Activated gamma-delta T cell treated with Interleukin-2 at 50 U/mL for 16 hours (primary cell): Measurements from ENCODE around the gene TPM1.

ENCODE experiments used
- DNase-seq: peaks from one replicate; pipeline ENCODE4 v3.0.0-alpha.2; 2020

Gene TPM1

DNA sequence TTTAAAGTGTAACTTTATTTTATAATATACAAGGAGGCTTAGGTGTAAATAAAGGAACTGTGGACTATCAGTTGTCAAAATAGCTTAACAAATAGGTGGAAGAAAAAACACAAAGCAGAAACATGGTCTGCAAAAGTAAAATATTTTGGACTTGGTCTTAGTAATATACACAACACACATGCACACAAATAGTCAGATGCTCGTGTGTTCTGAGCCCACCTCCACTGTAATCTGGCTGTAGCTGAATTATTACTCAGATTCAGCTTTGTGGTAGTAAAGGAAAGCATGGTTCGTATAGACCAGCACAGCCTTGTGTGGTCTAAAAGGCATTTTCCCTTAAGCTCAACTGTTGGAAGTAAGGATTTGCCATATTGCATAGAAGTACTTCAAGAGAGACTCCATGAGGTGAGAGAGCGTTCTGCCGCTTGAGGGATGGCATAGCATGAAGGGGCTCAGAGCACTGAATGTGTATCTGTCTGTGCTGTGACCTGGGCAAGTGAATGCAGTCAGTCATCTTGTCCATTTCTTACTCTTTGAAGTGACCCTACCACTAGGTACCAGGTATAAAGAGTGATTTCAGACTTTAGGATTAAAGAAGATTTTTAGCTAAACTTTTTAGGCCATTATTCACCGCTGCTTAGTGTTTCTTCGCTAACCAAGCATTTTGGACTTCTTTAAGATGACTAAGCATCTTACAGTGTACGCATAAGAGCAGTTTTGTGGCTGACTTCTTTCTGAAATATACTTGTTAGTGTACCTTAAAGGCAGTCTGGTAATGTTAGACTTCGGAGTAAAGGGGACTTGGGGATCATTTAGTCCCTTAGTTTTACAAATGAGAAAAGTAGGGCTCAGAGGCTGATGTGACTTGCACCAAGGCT is 15.2 kb downstream of the TPM1 start:
- no peak for DNase-seq

DNA sequence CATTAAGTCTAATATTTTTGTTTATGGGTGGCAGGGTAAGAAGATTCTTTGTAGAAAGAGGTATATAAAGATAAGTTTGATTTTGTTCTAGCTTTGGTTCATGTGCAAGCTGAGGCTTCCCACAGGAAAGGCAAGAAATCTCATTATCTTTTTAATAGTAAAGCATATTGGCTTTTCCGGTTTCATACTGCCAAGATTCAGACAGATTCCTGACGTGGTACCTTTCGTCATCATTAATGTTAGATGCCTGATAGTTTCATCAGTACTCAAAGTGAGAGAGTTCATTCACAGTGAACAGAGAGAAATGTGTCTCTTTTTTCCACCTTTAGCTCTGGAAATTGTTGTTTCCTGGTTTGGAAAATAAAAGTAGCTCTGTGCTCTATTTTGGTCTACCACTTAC is 16.5 kb downstream of the TPM1 start:
- DNase-seq, result no peak

DNA sequence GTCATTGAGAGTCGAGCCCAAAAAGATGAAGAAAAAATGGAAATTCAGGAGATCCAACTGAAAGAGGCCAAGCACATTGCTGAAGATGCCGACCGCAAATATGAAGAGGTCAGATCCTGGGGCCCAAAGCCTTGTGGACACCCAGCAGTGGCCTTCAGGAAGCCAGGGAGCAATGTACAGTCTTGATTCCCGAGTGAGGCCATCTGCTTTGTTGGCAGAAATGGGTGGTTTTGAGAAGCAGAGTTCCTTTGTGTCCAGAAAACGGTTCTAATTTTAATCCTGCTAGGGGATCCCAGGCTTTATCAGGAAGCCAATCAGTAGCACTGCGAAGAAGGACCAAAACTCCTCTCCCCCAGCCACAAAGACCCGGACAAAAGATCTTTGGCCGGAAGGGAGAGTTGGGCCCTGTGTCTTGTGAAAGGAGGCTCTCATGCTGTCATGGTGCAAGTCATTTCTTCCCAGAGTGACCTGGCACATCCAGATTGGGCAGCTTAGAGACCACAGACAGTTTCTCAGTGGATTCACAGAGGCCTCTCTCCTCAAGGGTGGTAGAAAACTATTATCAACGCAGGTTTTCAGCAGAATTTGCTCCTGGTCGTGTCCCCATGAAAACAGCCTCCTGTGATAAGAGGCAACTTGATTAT is 17.1 kb downstream of the TPM1 start:
- DNase-seq, result no peak

DNA sequence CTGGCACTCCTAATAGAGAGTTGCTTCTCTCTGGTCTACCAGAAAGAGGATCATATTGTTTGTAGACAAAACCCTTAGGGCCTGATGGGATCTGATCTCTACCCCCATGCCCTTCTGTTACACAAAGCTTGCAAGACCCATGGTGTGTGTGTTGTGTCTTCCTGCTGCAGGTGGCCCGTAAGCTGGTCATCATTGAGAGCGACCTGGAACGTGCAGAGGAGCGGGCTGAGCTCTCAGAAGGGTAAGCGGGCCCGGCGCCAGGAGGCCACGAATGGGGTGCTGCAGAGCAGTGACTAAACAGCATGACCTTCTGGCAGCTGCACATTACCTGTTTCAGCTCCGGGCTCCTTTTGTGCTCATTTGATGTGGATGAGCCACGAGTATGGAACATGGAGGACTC is 18.2 kb downstream of the TPM1 start:
- DNase-seq, result no peak

DNA sequence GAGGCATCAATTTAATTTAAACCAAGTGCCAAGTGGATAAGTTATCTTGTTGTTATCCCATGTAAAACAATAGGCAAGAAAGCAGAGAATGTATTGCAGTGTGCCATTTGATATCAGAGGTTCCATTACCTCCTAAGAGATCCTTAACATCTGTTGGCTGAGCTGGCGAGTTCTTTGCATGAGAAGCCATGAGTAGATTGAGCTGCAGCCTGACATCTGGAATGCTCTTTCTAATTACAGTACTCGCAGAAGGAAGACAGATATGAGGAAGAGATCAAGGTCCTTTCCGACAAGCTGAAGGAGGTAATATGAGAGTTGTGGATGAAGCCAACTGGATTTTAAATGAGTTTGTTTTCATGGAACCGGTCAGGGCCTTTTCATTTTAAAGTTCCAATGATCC is 19.4 kb downstream of the TPM1 start:
- DNase-seq, result no peak

DNA sequence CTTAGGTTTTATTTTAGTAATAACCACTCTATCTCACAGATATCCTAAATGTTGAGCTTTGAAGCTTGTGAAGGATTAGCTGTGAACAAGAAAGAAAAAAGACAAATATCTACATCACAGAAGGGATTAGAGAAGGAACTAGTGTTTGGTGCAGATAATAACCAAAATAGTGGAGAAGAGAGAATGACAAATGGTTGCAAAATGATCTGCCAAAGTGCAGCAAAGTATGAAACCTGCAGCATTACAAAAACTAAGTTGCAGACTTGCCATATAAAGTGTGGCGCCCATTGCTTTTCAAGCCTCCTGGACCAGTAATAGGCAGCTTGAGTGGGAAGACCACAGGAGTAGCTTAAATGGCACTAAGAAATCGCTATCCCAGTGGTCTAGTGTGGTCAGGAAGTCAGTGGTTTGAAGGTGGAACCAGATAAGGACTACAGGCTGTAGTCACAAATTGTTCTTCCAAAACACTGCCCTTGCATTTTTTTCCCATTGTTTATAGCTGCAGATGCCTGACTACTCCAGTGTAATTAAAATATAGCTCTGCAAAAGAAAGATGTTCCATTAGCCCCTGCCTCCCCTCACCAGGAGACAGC is 20.7 kb downstream of the TPM1 start:
- DNase-seq, result no peak

DNA sequence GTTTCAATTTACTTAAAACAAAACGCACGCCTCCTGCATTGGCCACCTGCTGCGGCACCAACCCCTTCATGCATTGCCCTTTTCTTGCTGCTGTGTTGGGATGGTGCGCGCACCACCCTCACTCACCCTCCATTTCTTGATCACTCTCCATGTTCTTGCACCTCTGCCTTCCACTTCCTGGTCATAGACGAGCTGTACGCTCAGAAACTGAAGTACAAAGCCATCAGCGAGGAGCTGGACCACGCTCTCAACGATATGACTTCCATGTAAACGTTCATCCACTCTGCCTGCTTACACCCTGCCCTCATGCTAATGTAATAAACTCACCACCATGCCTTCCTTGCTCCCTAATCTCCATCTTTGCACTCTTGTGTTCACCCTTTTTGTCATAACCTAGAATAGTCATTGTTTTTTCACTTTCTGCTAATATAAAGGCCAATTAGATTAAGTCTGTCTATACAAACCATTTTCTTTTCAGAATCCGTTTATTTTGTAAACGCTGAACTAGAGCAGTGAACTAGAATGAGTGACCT is 21.4 kb downstream of the TPM1 start:
- DNase-seq, result no peak

DNA sequence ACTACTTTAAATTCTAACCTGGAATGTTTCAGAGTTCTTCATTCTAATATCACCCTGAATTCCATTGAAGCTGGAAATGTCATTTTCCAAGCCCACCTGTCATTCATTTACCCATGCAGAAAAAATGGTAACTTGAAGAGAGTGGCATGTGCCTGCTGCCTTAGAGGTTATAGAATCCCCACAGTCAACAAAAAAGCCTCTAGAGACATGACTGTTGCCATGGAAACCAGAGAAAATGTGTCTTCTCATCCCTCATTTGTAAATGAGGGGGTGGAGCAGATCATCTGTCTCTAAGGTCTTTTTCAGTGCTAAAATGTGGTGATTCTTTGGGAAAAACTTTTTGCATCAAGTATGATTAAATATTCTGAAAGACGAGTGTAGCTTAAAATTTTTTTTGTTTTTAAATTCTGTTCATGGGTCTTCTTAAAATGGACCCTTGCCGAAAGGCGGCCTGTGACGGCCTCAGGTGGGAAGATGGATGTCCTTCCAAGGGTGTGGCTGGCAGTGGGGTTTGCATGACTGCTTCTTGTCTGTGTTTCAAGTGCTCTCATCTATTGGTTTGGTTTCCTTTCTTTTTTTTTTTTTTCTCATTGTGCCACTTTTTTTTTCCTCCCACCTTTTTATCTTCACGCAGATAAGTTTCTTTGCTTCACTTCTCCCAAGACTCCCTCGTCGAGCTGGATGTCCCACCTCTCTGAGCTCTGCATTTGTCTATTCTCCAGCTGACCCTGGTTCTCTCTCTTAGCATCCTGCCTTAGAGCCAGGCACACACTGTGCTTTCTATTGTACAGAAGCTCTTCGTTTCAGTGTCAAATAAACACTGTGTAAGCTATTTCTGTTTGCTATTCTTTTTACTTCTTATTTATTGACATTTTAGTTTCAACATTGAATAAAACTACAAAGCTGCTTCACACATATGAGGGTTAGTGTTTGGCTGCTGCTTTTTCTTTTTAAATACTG is 23.0 kb downstream of the TPM1 start:
- no peak for DNase-seq

DNA sequence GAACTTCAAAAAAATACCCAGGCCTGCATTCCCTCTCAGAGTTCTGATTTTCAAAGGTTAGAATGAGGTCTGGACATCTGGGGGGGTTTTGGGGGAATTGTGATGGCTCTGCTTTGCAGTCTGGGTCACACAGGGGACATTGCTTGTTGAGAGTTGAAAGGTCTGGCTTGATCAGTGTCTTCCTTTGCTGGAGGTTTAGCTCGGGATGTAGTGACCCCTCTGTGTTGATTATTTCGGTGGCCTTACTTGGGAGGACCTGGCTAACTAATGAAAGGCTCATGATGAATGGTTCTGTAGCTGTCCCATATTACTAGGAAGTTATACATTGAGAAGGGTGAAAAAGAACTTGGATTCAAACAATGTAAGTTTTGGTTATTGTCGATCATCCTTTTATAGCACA is 23.7 kb downstream of the TPM1 start:
- no peak for DNase-seq

DNA sequence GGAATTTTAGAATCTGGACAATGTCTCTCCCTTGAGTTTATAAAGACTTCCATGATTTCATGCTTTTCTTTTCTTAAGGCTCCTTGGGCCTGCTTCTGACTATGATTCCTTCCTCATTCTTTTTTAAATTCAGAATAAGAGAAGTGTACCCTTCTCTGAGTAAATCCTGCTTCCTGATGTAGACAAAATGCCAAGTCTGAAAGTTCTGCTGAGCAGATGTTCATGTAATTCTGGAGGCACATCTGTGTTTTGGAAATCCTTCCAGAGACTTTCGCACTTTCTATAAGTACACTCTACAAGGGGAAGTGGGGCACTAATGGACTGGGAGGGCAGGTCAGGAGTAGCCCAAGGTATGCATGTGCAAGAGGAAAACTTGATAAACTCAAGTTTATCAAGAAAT is 24.8 kb downstream of the TPM1 start:
- DNase-seq, result no peak

DNA sequence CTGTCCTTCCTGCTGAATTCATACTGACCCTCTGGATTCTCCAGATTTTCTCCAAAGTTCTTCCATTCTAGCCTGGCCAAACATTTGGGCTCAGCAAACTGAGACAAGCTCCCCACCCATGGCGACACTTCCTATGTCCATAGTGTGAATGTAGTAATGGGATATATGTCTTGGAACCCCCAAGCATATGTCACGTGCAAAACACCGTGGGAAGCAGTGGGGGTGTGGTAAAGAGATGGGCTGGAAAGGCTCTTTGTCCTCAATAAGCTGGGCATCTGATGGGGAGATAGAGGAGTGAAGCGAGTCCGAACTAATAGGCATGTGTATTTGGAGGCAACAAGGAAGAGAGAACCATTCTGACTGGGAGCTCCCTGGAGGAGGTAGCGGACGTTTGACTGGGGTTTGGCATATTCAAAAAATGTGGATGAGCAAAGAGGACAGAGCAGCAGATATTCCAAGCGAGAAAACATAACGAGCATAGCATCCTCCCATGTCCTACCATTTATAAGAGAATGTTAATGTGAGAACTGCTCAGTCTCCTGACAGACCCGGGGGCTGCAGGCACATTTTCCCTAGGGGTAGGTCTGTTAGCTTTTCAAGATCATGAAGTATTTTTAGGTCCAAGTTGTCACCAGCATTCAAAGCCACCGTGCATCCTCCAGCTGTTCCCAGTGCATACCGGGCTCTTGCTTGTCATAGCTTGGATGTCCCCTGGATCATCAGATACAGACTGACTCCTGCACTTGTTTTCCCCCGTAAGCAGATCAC is 25.6 kb downstream of the TPM1 start:
- DNase-seq, result no peak

DNA sequence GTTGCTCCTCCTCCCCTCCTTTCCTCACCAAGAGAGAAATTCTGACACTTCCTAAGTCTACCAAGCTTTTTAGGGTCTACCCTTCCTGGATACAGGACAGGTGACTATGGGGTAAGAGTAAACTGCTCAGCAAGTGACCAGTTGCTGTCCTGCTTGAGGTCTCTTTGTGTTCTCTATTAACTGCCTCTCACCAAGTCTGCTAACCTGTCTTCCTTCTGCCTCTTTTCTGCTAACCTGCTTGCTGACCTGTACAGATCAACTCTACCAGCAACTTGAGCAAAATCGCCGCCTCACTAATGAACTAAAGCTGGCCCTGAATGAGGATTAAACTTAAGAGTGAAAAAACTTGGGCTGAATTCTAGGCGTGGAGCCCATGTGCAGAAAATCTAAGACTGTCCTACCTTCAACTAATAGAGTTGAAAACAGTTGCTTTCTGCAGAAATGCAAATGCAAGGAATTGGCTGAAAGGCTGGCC is 27.1 kb downstream of the TPM1 start:
- DNase-seq, result no peak

DNA sequence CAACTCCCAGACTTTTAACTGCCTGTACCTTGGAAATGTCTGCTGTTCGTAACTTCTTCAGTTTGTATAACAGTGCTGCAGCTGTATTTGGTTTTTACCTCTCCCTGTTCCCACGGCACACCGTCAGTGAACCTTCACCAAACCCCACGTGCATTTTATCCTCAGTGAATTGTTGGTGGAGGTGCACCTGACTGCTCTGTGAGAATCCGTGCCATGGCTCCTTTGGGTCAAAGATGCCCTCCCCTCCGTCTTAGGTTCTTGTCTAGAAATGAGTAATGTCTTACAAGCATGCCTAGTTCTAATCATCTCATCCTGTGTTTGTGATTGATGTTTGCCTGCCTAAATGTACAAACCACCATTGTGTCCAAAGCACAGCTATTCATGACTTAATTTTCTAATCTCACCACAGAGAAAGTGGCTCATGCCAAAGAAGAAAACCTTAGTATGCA is 28.2 kb downstream of the TPM1 start:
- DNase-seq, result no peak

DNA sequence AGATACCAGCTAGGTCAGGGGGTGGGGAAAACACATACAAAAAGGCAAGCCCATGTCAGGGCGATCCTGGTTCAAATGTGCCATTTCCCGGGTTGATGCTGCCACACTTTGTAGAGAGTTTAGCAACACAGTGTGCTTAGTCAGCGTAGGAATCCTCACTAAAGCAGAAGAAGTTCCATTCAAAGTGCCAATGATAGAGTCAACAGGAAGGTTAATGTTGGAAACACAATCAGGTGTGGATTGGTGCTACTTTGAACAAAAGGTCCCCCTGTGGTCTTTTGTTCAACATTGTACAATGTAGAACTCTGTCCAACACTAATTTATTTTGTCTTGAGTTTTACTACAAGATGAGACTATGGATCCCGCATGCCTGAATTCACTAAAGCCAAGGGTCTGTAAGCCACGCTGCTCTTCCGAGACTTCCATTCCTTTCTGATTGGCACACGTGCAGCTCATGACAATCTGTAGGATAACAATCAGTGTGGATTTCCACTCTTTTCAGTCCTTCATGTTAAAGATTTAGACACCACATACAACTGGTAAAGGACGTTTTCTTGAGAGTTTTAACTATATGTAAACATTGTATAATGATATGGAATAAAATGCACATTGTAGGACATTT is 28.9 kb downstream of the TPM1 start:
- DNase-seq, result no peak

DNA sequence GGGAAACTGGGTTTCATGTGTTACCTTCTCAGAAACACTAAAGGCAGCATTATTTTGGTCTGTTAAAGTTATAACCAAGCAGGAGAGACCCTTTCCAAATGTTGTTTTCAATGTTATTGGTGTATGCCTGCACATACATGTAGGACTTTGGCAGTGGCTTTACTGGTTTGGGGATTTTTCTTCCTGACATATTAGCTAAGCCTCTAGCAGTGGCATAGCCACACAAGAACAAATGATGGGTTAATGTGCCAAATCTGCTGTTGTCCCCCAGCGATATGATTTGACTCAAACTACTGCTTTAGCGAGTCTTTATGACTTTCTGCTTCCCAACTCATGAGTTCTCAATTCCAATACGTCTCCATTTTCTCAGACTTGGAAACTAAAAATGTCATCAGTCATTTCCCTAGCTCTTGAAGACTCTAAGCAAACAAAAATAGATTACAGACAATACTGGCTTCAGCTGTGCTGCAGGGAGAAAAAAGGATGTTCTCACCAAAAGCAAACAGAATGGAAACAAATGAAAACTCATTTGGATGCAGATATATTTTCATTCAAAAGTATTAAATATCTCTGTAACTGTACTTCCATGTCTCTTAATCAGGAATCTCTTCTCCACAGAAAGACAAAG is 29.6 kb downstream of the TPM1 start:
- DNase-seq, result no peak

DNA sequence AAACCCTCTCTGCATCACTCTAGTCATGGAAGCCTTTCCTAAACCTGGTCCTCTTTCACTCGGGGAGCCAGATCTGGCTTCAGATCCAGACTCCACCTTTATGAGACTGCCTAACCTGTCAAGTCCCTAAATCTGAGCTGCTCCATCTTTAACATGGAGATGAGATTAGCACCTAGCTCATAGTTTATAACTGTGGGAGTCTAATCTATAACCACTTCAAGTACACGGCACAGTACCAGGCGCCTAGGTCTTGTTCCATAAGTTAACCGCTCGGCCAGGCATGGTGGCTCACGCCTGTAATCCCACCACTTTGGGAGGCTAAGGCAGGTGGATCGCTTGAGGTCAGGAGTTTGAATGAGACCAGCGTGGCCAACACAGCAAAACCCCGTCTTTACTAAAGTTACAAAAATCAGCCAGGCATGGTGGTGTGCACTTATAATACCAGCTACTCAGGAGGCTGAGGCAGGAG is 30.3 kb downstream of the TPM1 start:
- no peak for DNase-seq

DNA sequence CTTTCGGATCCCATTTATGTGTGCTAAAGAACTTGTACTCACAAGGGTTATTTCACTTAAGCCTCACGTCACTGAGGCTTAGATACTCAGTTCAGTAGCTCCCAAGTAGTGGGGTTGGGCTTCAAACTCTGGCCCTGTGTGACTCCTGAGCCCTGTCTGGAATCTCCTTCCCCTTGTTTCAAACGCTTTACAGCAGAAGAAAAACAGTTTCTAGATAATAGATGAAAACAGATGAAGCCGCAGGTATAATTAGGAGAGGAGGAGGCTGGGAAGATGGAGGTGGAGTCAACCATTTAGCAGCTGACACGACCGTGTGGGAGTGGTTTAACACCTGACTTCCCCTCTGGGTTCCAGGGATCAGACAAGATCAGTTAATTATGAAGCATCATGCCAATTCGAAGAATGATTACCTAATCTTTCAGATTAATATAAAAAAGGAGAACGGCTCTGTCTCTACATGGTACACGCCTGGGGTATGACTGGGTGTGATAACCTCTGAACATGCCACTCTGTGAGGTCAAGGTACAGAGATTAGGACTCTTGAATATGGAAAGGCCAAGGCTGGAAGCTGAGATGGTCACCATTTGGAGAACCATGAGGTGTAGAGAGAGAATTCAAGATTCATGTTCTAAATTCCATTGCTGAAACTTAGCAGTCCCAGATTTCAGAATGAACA is 31.1 kb downstream of the TPM1 start:
- no peak for DNase-seq

DNA sequence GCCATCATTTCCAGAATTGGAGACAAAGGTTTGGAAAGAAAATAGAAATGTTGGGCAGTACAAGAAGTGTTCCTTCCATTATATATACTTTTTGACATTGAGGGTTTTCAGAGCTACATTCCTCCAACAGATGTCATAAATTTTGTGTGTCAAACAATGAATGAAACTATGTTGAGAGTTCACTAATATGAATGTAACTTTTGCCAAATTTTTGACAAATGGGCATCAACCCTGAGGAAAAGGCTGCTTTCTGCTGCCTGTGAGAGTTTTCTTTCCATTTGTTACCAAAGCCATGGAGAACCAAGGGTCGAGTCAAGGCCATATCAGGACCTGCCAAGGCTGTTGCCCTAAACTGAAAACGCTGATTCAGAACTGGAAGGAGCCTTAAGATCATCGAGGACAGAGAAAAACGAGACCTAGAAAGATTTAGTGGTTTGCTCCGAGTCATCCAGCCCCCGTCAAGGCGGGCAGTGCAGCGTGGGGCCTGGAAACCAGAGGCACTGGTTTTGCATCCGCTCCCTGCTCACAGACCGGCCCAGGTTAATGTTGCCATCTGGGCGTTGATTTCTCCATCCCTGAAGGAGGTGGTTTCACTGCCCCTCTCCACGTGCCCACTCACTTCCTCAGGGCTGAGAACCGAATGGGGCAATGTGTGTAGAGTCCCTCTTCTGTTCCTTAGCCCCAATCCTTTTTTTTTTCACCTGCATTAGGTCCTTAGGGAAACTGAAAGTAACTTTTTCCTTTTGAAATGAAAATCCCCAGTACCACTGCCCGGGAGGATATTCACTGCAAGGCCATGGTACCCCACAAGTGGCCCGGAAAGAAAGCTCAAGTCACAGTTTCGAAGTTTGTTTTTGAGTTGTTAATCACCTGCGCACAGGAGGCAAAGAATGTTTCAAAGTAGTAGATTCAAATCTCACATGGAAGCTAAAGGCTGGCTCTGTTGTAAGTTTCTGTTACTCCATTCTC is 32.8 kb downstream of the TPM1 start:
- no peak for DNase-seq
